Epithelial cell of esophagus (primary cell): Measurements from ENCODE around the gene TMSB4X.

Experiments used
- DNase-seq: peaks from one replicate; pipeline ENCODE4 v3.0.0; 2010; ENCODE audit warnings: low read depth
- H3K4me3 ChIP-seq: 2 replicates; pipeline ENCODE4 v1.5.1; 2011; ENCODE audit warnings: mild to moderate bottlenecking, low read length, control low read depth
- CTCF ChIP-seq: IDR thresholded peaks from 2 replicates; pipeline ENCODE4 v1.5.1; 2011; ENCODE audit warnings: low read depth, mild to moderate bottlenecking, low read length, control low read depth, inconsistent platforms; ENCODE audit not compliant: insufficient read depth; ENCODE audit errors: missing control alignments

Gene TMSB4X

GRCh38 chrX:12949927-12950656 lies 24.8 kb upstream of the TMSB4X start:
- peak; percentile 81 for DNase-seq
- TF ChIP-seq CTCF = no peak

GRCh38 chrX:12950851-12951594 lies 23.9 kb upstream of the TMSB4X start:
- no peak for TF ChIP-seq CTCF
- no peak overlapping the region for H3K4me3 ChIP-seq
- DNase-seq = no peak

More at GRCh38 chrX:12949927-12950656, 24.8 kb upstream of the TMSB4X start:
- H3K4me3 ChIP-seq = no peak overlapping the region

- TF ChIP-seq CTCF = no peak
- DNase-seq = no peak
- H3K4me3 ChIP-seq = no peak overlapping the region
Observed at GRCh38 chrX:12951595-12951975, 23.3 kb upstream of the TMSB4X start.

GRCh38 chrX:12953420-12953819 lies 21.5 kb upstream of the TMSB4X start:
- TF ChIP-seq CTCF = no peak
- DNase-seq = no peak
- H3K4me3 ChIP-seq = no peak overlapping the region

- no peak overlapping the region for H3K4me3 ChIP-seq
- no peak for TF ChIP-seq CTCF
- DNase-seq = no peak
Observed at GRCh38 chrX:12954376-12954775, 20.5 kb upstream of the TMSB4X start.

GRCh38 chrX:12954981-12955380 lies 19.9 kb upstream of the TMSB4X start:
- no peak overlapping the region for H3K4me3 ChIP-seq
- DNase-seq = no peak
- TF ChIP-seq CTCF = no peak
